Body of pancreas (tissue), 4 donors: ENCODE measurements around the gene PUSL1.

Source experiments
- CTCF ChIP-seq, 7 experiments: fragments of 450-650 bp in 4 of 7; fragments of 200-600 bp in 3 of 7; sonication (generic) in 3 of 7; IDR thresholded peaks; one replicate each; pipeline ENCODE4 v1.5.1; 2016 to 2019; ENCODE audit warnings: antibody characterized with exemption in 7 of 7
- POLR2A ChIP-seq, 3 donors: fragments of 450-650 bp; IDR thresholded peaks; one replicate each; pipeline ENCODE4 v1.6.1; 2016; ENCODE audit warnings: antibody characterized with exemption in 3 of 3, mild to moderate bottlenecking in 2 of 3

GRCh38 chr1:1340791-1341548, 32.6 kb downstream of the PUSL1 start:
- no peak for TF ChIP-seq CTCF (IDR thresholded peaks at IDR 0.05)
- no peak for TF ChIP-seq POLR2A (IDR thresholded peaks at IDR 0.05)
